SK-N-MC (cell line): ENCODE results near the gene GNAT3.

ENCODE experiments used
- EZH2 ChIP-seq: fragments of 200-600 bp; sonication (generic); IDR thresholded peaks from one replicate; pipeline ENCODE4 v1.6.1; 2017; ENCODE audit warnings: antibody characterized with exemption
- FOXP2 ChIP-seq: optimal IDR thresholded peaks from 2 replicates; pipeline ENCODE3; 2011; ENCODE audit warnings: mild to moderate bottlenecking, moderate library complexity; ENCODE audit not compliant: insufficient read depth; ENCODE audit errors: extremely low read length, control extremely low read depth
- POLR2AphosphoS5 ChIP-seq: IDR thresholded peaks from 2 replicates; pipeline ENCODE4 v1.6.1; 2012; ENCODE audit warnings: mild to moderate bottlenecking, low read depth, low read length, borderline replicate concordance

DNA sequence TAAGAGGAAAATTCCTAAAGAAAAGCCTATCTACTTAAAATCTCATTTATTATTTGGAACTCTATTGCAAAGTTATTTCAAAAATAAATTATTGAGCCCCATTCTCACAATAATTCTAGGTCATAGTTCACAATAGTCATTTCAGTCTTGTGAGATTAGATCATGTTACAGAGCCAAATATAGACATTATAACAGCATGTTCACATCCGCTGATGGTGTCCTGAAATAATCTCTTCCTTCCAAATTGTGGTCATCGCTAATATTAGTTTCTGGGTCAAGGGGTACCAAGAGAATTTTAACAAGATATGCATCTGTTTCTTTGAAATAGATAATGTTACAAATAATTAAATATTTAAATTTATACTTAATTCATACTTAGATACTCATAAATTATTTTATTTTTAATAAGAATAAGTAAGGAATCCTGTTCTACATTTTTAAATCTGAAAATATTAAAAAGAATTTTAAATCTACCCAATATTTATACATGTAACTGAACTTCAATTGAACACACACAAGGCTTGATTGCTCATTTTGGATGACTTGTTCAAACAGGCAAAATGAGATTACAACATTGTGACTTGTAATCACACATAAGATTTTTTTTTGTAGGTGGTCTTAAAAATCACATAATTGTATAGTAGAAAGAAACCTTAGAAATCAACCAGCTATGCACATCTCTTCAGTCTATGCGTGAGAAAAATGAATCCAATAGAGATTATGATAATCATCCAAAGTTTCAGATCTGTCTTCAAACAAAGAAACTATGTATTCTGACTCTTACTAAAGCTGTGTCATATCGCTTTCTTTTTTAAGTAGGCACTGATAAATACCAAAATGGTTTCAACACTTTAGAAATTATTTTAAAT is 13.1 kb downstream of the GNAT3 start:
- TF ChIP-seq EZH2 (no peak), POLR2AphosphoS5 (no peak), FOXP2 (no peak)
